NB4 (cell line): Measurements from ENCODE around the gene AKT3.

Experiments used
- POLR2A ChIP-seq: IDR thresholded peaks from 2 replicates; pipeline ENCODE4 v1.6.1; 2011; ENCODE audit warnings: mild to moderate bottlenecking; ENCODE audit not compliant: insufficient read length; ENCODE audit errors: extremely low read depth
- TF ChIP-seq, protein P1 (sequence below): IDR thresholded peaks from one replicate; pipeline ENCODE4 v1.5.1; 2012; ENCODE audit warnings: low read depth, low read length
- TF ChIP-seq, protein P2 (sequence below): IDR thresholded peaks from 2 replicates; pipeline ENCODE4 v1.6.1; 2011; ENCODE audit warnings: low read depth, low read length

DNA sequence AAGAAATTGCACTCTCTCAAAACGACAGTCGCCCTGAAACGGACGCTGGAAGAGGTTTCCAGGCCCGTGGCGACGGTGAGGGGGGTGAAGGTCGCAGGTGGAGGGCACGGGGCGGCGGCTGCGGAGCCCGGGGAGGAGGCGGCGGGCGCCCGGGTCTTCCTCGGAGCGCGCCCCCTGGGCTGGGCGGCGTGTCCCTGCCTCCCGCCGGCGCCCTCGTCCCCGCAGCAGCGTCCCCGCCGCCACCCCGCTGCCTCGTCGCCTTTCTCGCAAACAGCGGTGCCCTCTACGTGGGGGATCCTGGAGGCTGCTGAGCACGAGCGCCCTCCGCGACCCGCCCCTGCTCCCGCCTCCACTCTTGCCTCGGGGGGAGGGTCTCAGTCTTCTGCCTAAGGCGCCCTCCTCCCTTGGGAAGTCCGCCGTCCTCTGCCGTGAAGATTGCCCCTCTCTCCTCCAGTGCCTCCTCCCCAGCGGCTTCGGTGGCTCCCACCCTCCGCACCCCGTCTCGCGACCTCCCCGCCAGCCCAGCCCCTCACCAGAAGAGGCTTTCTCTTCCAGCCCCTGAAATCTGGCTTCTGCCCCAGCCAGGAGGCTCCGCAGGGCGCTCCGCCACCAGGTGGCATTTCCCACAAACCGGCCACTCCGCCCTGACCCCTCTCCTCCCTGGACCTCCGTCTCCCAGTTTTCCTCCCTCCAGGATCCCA is 366.8 kb downstream of the AKT3 start:
- TF ChIP-seq, protein P1, sequence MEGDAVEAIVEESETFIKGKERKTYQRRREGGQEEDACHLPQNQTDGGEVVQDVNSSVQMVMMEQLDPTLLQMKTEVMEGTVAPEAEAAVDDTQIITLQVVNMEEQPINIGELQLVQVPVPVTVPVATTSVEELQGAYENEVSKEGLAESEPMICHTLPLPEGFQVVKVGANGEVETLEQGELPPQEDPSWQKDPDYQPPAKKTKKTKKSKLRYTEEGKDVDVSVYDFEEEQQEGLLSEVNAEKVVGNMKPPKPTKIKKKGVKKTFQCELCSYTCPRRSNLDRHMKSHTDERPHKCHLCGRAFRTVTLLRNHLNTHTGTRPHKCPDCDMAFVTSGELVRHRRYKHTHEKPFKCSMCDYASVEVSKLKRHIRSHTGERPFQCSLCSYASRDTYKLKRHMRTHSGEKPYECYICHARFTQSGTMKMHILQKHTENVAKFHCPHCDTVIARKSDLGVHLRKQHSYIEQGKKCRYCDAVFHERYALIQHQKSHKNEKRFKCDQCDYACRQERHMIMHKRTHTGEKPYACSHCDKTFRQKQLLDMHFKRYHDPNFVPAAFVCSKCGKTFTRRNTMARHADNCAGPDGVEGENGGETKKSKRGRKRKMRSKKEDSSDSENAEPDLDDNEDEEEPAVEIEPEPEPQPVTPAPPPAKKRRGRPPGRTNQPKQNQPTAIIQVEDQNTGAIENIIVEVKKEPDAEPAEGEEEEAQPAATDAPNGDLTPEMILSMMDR: no peak
- TF ChIP-seq, protein P2, sequence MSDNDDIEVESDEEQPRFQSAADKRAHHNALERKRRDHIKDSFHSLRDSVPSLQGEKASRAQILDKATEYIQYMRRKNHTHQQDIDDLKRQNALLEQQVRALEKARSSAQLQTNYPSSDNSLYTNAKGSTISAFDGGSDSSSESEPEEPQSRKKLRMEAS: no peak
- no peak for TF ChIP-seq POLR2A
